Measurements from ENCODE around the gene CWF19L1.

- TF ChIP-seq CTCF (IDR thresholded peaks at IDR 0.05) (no peak), POLR2A (IDR thresholded peaks at IDR 0.05) (no peak)
Measured at GRCh38 chr10:100307684-100308083, 40.2 kb upstream of the CWF19L1 start.

All from testis (tissue), 2 donors.